Hepatocyte (in vitro differentiated cells): ENCODE data around the gene MEIS1.

Experiments
- CTCF ChIP-seq: fragments of 200-600 bp; sonication (generic); IDR thresholded peaks from 2 replicates; pipeline ENCODE4 v1.5.1; 2016; ENCODE audit warnings: antibody characterized with exemption, mild to moderate bottlenecking; ENCODE audit not compliant: poor library complexity
- EZH2 ChIP-seq: fragments of 200-600 bp; sonication (generic); IDR thresholded peaks from 2 replicates; pipeline ENCODE4 v1.6.1; 2016; ENCODE audit warnings: antibody characterized with exemption, mild to moderate bottlenecking, borderline replicate concordance
- EZH2phosphoT487 ChIP-seq: fragments of 200-600 bp; sonication (generic); IDR thresholded peaks from one replicate; pipeline ENCODE4 v1.6.1; 2018; ENCODE audit warnings: antibody characterized with exemption, mild to moderate bottlenecking, low read depth, moderate library complexity; ENCODE audit not compliant: unreplicated experiment, severe bottlenecking

DNA sequence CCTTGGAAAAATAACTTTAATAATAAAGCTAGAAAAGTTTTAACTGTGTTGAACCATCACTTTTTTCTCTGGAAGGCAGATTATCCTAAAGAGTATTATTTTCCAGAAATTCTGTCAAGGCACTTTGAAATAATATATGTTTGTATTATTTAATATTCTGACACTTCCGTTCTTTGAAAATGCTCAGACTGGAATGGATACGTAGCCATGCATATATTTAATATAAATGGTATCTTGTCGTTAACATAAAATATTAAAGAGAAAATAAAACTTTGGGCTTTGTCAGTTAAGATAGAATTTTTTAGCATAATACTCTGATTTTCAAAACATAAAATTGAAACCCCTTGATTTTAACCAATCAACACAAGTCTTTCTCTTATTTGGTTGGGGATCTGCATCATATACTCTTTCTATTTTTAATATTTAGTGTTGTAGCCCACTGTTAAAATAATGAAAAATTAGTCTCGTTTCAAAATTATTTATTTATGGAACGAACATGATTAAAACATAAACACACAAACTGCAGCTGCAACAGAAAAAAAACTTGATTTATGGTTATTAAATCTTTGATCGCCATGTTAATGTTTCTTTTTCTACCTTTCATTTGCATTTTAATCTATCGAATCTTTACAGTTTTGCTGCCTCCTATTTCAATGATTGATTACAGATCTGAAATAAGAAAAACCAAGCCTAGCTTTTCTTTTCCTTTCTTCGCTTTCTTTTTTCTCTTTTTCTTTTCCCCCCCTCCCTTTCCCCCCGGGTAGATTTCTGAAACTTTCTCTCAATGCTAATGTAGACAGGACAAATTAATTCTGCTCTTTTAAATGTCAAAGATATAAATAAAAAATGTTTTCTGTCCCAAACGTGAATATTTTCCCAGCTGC lies 145.5 kb downstream of the MEIS1 start:
- TF ChIP-seq CTCF (no peak), EZH2phosphoT487 (no peak), EZH2 (no peak)
